Myocyte (in vitro differentiated cells): ENCODE results near the gene PIR. TPM values are rescaled to one million over a fixed set of nuclear protein-coding genes. Genes with fewer than 3 reads are reported as not detected.

Experiments
- DNase-seq: peaks from one replicate; pipeline ENCODE4 v3.0.0-alpha.2; 2012; ENCODE audit warnings: low read depth
- polyA plus RNA-seq: library from polyadenylated mRNA; unstranded; fragments of >200 nt; gene quantifications from one replicate; pipeline ENCODE4 v1.2.1, GENCODE V29; 2012; ENCODE audit warnings: missing spikeins
- total RNA-seq: library from RNA; depleted of rRNA; stranded (reverse); fragments of >200 nt; gene quantifications from 2 replicates; pipeline ENCODE4 v1.2.3, GENCODE V29; 2014

PIR gene
- 4.6 and 7.3 TPM in 2 replicates for total RNA-seq
- polyA plus RNA-seq, result 9.3 TPM

DNA sequence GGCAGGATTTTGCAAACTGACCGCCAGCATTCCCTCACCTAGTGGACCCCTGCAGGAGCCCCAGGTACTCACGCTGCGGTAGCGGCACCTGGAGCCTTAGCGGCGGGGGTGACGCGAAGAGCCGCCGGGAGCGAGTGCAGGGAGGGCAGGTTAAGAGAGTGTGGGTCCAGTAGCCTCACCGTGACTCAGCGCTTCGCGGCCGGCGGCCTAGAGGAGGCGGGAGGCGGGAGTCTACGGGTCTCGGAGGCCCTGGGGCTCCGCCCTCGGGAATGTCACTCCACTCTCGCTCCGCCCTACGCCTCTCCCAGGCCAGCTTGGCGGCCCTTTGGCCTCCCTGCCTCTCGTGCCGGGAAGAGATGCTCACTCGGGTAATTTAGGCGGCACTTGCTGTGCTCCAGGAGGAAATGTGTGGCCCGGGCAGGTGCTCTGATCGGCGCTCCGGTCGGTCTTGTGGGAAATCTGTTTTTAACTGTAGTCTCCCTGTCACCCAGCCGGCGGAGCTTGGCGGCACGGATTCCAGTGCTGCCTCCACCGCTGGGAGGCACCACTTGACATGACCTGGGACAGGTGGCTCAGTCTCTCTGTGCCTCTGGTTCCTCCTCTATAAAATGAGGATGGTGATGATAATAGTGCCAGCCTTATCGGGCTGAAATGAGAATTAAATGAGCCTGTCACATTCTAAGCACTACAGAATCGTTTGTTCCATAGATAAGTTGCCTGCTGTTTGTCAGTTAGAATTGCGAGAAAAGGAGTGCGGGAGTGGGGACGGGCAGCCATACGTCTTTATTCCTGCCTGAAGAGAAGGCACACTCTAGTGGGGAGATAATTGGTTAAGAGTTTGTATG lies at the start of gene PIR:
TSS of gene PIR (minus strand) at position 216 of the 845 bp plus-strand sequence. CDS start 2,076 bp downstream, outside the sequence.
- DNase-seq, result peak; percentile 75

DNA sequence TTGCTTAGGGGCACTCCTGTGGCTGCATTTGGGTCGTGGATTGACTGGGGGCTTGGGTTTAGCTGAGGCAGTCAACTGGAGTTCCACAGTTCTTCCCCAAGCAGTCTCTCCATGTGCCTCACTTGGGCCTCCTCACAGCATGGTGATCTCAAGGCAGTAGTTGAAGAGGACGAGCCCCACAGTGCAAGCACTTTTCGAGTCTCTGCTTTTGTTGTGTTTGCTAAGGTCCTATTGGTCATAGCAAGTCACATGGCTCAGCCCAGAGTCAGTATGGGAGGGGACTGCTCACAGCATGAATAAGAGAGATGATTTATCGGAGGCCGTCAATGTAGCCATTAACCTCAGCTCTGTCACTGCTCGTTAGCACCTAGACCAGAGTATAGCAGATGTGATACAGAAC lies 37.2 kb upstream of the PIR start:
- DNase-seq, result no peak

DNA sequence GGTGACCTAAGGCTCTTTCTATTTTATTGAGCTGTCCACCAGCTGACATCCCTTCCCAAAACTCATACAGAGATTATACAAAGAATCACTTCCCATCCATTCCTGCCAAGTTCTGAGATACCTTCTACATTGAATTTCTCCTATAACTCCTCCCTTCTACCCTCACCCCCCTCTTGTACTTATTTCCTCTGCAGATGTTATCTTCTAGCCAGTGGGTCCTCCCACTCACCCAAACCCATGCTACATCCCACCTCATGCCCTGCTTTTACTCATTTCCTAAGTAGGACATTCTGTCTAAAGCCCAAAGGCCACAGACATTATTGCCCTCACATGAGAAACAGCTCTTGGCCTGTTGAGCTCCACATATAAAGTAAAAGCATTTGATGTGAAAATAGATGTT lies 36.0 kb upstream of the PIR start:
- DNase-seq, result no peak

DNA sequence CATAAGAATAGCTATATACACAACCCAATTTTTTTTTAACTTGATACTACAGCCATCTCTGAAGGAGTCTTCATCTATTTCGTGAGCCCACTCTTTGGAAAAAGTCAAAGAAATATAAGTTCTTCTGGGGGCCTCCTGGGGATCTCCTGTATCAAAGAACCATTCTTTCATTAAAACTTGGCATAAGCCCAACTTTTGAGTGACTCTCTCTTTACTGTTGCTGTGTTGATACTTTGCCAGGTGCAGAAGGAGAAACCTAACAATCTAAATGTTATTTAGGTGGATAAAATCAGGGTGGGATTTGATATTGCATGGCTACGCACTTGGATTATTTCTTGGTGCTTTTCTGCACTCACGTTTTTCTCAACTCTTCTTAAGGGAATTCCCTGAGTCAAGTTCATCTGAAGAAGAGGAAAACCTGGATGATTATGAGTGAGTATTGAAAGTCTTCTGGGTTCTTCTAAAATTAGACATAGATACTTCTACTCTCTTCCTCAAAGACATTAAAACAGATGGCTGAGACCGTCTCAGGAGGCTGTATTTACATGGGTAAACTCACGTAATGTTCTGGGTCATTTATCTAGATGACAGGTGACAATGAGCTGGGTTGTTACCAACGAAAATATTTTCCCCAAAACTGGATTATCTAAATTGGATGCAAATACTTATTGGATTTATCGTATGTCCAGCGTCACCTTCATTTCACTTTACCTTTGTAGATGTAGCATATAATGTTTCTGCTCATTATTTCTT lies 32.7 kb upstream of the PIR start:
- no peak for DNase-seq

DNA sequence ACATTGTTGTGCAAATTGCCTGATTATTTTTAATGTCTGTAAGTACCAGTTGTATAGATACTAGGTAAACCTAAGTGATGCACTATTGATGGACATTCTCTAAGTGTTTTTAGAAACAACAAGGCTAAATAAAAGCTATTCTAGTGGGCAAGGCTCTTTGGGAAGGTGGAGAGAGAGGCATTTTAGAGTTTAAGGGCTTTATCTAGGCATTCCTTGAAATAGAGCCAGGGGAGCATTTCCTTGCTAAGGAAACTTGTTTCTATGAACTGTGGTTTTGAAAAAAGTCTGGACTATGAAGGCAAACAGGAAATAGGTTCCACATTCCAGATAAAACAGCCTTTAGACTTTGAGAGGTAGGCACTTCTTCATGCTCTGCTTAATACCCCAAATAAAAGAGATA lies 31.3 kb upstream of the PIR start:
- peak; percentile 2 for DNase-seq

DNA sequence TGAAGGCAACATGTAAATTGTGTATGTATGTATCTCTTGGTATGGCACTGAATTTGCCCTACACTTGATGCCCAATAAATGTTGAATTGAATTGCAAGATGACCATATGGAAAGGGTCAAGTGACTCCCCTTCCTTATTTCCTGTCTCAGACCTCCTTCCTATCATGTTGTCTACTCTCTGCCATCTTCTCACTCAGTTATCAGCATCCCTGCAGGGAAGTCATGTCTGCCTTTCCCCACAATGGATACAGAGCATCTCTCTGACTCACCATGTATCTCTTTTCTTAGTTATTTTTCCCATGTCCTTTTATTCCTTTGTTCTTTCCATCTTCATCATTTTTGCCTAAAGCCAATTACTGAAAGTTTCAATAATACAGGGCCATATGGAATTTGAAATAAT lies 30.0 kb upstream of the PIR start:
- no peak for DNase-seq

DNA sequence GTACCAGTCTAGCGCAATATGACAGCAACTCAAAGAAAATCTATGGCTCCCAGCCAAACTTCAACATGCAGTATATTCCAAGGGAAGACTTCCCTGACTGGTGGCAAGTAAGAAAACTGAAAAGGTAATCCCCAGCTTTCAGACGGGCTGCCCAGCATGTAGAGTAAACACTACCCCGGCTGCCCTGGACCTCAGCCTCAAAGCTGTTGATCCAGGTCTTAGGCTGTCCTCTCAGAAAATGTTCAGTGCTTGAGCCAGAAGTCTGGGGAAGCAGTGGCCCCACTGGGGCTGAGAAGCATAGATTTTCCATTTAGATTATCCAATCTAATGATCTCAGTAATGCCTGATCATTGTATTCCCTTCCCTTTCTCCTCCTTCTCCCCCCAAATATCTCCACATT lies 29.3 kb upstream of the PIR start:
- DNase-seq, result no peak

DNA sequence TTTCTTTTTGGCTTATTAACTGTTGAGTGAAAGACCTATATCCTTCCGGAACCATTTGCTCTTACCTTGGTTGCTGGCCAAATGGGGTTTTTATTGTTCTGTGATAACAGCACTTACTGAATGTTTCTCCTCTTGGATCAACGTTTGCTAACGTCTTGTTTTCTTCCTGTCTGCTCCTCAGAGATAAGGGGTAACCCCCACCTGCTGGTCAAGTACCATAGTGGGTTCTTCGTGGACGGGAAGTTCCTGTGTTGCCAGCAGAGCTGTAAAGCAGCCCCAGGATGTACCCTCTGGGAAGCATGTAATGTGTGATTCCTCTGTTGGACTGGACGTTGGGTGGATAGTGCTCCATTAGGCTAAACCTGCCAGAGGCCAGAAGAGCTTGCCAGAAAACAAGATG lies 22.8 kb upstream of the PIR start:
- DNase-seq, result no peak

DNA sequence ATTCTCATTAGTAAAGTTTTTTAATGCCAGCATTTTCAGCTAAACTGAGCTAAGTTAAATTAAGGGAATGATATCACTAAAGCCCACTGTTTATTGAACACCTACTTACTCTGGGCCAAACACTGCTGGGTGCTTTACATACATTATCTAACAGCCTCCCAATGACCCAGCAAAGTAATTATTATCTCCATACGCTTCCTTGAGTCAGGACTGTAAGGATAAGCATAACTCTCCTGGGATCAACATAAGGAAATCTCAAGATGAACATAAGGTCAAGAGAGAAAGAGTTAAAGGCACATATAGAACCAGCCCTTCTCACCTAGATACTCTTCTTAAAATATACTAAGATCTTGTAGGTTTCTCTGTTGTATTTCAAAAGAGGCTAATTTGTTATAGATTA lies 21.1 kb upstream of the PIR start:
- no peak for DNase-seq

DNA sequence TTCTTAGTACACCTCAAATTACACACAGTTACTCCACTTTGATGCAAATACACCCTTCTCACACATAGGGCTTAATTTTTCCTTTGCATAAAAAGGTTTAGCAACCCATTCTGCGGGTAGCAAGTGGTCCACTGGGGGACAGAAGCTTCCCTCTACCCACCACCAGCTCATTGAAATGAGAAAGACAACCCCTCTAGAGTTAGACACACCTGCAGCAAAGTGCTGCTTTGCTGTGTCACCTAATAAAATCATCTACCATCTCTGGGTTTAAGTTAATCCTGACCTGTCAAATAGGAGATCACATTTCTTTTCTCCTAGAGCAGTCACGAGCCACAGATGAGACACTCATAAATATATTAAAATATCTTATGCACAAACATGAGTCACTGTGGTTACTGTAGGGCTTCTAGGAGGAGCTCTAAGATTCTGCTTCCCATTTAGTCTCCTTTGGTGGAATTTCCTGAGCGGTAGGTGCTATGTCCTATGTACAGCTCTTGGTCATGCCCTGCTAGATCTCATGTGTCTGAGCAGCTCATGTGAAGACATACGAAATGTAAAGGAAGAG lies 19.4 kb upstream of the PIR start:
- peak; percentile 10 for DNase-seq

DNA sequence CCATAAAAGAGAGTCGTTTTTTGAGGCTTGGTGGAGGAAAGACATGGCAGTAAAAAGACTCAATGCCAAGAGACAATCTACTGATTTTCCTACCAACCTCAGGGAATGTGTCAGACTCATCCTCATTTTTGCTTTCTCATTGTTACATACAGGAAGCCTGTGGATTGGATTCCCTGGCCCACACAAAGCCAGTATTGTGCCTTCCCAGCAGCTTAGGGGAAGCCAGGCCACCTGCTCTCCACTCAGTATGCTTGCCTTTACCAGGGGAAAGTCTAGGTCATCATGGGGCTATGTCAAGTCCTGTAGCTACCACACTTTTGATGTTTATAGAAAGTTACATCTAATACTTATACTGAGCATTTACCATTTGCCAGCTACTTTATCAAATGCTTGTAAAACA lies 18.4 kb upstream of the PIR start:
- peak; percentile 30 for DNase-seq

DNA sequence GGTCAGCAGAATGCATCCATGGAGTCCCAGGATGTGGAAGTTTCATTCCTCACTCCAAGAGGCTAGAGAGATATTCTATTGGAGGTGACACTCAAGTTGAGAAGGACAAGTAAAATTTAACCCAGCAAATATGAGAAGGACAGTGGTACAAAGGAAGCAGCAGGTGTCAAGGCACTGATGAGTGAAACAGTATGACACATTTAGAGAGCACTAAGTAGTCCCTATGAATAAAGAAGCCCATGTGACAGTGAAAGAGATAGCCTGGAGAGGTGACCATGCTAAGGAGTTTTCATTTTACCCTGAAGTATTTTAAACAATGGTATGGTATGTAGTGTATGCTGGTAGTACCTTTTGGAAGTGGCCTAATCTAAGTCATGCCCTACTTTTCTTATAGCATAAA lies 16.7 kb upstream of the PIR start:
- DNase-seq, result no peak

DNA sequence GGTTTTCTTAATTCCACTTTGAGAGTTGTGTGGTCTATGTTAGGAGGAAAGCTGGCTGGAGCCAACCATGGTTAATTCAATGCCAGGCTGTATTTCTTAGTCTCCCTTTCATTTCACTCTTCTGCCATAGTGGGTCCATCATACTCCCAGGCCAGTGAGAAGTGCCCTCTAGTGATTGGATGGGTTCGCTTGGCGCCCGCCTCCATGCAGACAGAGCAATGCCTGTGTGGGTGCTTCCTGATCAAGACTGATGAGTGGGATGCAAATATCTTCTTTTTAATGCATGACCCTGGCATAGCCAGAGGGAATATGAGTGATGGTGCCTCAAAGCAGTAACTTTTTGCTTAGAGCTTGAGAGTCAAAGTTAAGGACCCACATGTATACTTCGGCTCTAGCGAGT lies 13.9 kb upstream of the PIR start:
- no peak for DNase-seq

DNA sequence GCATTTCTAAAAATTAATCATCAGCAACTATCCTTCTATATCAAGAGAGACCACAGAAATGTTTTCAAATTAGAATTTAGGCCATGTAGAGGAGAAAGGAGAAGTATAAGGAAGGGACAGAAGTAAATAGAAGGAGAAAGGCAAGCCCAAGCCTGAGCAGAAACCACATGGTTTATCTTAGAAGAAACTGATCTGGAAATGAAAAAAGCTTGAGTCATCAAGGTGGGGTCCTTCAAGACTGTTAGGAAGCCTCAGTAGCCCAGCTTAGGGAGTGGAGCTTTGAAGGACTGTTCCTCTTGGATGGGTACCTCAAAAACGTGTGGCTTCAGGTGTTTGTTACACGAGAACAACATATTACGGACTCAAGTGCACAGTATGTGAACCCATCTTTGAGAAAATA lies 12.0 kb upstream of the PIR start:
- DNase-seq, result no peak

DNA sequence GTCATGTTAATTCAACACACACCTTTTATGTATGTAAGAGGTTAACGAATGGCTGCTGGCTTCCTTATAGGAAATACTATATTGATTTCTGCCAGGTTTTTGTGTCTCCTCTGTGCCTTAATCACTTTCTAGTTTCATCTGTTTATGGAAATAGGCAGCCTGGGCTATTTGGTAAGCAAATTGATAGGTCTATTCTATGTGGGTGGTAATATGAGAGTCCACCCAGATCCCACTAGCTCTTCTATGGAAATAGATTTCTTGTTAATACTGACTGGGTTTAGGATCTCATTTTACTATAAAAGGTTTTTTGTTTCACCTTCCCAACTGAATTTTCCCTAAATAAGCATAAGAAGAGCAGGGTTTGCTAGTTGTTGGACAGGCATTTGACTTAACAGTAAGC lies 11.5 kb upstream of the PIR start:
- no peak for DNase-seq

DNA sequence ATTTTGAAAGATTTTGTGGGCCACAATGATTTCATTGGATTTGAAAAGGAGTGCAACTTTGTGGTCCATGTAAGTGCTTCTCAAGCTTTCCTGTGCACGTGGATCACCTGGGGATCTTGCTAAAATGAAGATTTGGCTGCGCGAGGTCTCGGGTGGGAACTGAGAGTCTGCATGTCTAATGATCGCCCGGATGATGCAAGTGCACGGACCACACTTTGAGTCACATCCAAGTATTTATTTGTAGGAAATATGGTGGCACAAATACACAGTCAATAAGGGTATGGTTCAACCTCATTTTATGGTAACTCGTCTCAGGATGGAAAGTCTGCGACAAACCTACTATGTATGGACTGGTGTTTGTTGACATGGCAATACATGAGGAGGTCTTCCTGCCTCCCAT lies 8.4 kb upstream of the PIR start:
- DNase-seq, result no peak

DNA sequence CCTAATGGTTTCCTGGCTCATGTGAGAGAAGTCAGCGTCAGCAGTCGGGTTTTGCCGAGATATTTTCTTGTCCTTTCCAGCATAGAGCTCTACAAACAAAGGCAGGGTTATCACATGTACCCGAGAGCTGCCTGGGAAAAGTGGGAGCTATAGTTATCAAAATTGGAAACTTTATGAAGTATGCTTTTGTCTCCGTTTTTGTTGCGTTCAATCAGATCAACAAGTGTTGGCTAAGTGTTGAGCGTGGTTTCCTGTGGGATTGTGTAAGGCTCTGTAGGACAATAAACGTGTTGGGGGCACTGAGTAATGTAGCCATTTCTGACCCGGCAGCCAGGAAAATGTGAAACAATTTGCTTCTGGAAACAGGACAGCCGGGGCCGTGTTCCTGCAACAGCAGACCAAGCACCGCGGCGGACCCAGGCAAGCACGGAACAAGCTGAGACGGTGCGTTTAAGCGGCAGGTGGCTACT lies 7.4 kb upstream of the PIR start, which contains the start of gene BMX:
TSS of gene BMX (plus strand) at position 311 of the 470 bp plus-strand sequence. CDS start 7,547 bp downstream, outside the sequence.
- no peak for DNase-seq

DNA sequence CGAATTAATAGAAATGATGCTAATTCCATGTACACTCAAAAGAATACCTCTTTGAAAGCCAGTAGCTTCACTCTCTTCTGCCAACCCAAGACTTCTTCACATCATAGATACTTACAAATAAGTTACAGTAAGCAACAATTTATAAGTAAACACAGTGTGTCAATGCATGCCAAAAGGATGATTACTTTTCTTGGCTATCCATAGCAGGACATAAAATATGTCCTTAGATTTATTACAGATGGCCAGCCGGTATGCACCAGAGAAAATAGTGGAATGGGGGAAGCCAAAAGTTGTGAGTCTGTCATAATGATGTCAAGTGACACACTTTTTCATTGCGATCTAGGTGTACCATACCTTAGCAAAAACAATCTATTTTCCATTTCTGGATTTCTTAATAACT lies 6.8 kb upstream of the PIR start:
- no peak for DNase-seq

DNA sequence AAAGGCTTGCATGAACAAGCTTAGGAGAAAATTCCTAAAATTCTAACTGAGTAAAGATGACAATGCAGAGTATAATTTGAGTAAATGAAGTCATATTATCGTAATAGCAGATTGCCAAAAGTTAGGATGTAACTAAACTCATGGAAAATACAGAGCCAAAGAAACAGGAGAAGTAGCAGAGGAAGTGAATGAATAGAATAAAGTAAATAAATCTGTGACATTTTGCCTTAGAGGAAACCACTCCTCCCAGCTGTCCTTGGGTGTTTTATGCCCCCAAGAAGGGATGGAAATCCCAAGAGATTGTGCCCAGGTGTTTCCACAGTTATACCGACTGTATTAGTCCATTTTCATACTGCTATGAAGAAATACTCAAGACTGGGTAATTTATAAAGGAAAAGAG lies 5.6 kb upstream of the PIR start:
- DNase-seq, result no peak

DNA sequence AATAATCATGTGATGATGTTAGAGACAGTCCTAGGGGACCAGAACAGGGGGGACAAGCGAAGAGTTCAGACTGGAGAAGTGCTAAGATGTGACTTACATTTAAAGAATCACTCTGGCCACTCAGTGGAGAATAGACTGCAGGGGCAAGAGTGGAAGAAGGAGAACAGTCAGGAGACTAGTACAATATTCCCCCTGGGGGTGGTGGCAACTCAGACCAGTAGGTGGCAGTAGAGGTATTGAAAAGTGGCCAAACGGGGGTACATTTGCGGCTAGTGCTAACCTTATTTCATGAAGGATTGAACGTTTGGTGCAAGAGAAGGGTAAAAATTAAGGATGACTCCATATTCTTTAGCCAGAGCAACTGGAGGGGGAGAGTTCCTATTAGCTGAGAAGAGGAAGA lies 4.7 kb upstream of the PIR start:
- DNase-seq, result peak; percentile 56

DNA sequence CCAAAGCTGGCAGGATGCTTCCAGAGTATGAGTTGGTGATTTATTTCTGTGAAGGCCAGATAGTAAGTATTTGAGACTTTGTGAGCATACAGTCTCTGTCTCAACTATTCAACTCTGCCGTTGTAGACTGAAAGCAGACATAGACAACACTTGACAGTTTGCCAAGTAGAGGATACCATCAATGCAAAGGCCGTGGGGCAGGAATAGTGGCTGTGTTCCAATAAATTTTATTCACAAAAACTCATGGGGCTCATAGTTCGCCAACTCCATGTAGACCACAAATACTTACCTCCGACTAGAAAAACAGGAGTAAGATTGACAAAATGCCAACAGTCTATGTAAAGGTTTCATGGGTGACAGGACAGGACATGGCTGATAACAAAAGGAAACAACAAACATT lies 3.7 kb upstream of the PIR start:
- DNase-seq, result no peak

DNA sequence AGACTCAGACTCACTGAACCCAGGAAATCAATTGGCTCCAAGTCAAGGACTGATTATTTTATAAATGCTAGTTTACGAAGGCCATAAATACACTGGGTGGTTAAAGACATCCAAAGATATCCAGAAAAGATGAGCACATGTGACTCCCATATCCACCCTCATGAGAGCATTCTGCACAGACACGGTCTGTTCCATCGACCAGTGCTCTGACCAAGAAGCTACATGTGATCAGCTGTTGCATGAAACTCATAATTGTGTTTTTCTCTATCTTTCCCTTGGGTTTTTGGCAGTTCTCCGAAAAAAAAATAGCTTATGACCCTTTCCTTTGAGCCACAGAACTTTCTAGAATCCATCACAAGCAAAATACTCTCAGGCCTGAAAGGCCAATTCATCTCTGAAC lies 2.7 kb upstream of the PIR start:
- no peak for DNase-seq
